Measurements from ENCODE around the gene IRF2BP2.

The IRF2BP2 gene

DNA sequence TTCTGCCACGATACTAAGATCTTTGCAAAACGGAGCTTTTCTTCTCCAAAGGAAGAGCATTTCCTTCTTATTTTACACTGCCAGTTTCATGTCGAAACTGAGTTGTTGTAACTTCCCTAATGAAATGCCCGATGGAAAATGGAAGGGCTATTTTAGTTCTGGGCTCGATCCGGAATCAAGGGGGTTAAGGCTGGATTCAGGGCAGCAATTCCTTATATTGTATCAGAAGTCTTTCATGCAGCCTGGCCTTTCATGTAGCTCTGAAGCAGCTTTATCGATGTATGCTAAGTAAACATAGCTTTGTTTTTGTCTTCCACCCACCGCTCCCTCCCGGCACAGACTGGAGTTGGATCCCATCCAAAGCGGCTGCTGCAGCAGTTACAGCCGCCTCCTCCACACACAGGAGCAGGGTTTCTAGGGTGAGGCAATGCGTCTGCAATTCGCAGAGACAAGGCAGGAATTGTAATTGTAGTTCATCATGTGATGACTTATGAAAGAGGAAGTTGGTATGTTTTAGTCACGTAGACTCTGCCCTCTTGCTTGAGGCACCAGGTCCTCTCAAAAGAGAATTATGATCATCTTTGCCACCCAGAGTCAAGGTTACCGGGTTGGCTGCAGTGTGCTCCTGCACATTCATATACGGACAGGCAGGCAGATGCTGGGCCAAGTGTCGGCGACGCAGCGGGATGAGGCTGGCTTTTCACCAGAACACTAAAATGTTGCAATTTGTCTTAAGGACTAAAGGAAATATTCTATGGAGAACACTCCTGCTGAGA lies 2.6 kb upstream of the IRF2BP2 start:
- DNase-seq = peak; percentile 95

DNA sequence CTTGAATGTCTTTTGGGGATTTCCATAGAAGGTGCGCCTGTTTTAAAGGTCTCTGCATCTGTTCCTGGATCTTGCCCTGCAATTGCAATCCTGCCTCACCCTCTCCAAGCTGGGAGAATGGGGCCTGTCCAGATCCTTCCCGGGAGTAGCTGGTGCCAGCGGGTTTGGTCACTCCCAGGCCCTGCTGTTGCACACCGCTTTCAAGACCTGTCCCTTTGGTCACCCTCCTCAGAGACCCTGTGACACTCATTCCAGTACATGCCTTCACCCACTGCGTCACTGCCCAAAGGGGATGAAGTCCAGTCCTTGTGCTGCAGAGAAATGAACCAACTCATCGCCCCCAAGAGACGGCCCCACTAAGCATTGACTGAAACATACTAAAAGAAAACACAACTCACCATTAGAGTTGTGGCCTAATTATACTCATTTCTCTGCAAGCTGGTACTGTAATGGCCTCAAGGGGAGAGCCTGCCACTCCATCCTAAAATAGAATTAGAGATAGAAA lies 1.9 kb upstream of the IRF2BP2 start:
- DNase-seq = no peak

DNA sequence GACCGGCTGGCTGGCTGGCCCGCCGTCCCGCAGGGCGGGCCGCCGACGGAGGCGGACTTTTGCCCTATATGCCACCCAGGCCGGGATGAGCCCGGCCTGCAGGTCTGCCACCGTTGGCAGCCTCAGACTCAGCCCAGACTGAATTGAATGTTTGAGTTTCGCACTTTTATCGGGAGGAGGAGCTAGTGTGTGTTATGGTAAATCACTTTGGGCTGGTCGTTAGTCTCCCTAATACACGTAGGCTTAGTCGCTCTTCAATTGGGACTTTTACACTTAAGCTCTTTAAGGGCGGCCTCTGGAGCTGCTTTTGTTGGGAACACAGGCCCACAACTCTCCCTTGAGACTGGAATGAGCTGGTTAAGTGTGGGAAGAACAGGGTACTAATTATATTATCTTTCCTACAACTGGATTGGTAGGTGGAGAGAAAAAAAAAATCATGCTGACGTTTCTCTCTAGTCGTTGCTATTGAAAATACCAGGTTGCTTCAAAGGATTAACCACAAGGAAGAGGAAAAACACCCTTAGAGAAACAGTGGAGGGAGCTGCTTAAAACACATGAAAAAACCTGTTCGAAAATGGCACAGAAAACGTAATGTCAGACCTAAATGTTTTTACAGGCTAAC lies 1.4 kb upstream of the IRF2BP2 start:
- DNase-seq = peak; percentile 77

DNA sequence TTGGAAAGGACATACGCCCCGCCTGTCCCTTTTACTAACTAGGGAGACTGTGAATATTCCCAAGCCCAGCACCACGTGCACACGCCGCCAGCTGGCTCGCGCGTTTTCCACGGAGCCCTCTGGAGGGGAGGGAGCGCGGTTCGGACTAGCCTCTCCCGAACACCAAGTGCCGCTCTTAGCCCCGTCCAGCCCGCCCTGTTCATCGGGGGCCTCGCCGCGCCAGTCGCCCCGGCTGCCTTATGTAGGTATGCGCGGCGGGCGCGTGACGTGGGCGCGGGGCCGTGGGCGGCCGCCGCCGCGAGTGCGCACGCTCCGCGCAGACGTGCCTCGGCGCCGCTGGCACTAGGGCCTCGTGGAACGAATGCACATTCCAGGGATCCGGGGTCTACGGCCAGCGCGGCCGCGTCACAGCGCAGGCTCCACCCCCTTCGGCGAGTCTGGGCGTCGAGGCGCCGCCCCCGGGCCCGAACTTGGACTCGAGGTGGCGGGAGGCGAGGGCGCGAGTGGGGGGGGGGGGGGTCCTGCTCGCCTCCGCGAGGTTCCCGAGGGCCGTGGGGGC lies 767 bp upstream of the IRF2BP2 start:
- peak; percentile 89 for DNase-seq

DNA sequence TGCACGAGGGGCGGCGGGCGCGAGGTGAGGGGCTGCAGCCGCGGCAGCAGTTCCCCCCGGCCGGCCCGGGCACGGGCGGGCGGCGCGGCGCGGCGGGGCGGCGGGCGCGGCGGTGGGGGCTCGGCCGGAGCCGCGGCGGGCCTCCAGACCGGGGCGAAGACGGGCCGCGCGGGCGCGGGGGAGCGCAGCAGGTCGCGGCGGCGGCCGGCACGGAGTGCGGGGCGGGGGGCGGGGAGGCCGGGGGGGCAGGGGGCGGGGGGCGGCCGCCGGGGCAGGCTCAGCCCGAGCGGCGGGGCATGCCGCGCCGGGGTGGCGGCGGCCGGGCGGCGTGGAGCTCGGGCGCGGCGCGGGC lies 311 bp downstream of the IRF2BP2 start:
- DNase-seq = no peak

DNA sequence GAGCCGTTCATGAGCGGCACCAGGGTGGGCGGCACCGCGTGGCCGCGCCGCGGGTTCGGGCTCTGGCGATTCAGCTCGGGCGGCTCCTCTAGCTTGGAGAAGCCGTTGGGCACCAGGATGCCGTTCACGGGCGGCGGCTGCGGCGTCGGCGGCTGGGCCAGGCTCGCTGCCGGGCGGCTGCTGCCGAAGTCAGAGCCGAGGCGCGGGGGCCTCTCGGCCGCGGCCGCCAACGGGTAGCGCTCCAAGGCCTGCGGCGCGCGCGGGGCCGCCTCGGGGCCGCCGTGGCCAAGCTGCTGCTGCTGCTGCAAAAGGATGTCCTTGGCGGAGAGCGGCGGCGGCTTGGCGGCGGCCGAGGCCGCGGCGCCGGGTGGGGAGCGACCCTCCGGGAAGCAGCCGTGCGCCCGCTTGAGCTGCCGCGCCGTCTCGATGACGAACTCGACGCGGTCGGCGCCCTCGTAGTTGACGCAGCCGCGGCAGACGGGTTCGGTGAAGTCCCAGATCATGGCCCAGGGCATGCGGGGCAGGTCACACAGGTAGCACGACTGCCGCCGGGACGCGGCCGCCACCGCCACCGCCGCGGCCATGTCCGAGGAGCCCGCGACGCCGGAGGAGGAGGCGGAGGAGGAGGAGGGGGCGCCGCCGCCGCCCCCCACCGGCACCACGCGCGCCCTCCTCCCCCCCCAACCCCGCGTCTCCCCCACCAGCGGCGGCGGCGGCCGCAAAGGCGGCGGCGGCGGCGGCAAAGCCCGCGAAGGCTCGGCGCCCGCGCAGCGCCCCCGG lies 877 bp downstream of the IRF2BP2 start:
- DNase-seq = no peak

DNA sequence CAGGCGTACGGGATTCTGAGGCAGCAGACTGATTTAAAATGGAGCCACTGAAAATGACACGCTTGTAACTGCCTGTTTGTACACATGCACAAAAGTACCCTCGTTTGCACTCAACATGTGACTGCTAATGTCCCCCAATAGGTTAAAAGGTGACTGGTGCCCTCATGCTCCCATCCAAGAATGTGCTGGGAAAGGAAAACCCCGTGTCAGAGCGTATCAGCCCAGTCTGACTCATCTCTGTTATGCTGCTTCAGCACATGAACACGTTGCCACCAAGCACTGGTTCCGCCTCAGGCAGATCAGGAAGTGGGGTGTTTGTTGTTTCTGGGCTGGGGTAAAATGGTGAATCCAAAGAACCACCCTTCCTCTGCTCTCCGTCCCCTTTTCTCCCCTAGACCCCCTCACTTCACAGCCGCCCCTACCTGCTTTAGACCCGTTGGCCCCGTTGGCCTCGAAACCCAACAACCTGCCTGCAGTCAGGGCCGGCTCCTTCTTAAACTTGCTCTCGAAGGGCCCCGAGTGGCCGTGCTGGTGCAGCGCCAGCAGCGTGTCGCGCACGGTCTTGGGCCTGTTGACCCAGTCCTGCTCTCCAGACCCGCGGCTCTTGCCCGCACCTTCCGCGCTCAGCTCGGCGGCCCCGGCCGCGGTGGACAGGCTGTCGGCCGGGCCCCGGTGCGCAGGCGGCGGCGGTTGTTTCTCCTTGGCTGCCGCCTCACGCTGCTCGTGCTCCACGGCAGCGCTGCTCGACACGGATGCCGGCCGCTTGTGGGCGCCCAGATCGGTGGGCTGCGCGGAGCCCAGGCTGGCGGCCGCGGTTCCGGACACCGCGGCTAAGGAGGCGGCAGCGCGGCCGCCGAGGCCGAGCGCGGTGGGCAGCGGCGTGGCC lies 1.7 kb downstream of the IRF2BP2 start:
- DNase-seq = no peak

DNA sequence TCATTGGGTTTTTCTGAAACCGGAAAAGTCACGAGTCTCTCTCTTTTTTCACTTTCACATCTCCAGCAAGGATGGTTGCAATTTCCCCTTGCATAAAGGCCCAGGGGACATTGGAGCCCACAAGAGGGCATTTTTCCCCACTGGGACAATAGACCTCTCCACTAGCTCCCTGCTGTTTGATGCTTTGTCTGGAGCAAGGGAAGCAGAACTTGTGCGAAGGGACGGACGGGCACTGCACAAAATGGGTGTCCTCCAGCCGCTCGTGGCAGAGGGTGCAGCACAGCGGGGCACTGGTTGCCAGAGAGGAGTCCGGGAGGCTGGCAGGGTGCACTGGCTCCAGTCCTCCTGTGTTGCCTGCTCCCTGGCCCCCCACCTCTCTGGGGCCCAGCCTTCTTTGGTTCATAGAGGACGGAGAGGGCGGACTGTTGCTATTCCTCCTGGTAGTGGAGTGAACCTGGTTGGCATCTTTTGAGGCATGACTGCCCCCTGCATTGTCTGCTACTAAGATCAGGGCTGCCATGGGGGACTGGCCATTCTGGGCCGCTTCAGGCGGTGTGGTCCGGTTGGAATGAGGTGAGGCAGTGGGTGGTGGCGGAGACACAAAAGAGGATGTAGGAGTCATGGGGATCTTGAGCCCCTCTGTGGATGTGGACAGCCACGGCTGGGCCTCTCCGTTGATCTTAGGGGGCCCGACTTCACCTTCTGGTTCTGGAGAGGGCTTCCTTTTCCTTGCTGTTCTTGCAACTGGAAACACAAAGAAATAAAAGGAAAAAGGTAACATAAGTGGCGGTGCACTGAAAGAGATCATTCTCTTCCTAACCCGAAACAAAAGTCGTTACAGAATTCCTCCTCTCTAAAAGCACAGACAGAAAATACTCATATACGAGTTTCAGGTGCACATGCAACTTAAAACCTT lies 2.6 kb downstream of the IRF2BP2 start:
- no peak for DNase-seq

DNA sequence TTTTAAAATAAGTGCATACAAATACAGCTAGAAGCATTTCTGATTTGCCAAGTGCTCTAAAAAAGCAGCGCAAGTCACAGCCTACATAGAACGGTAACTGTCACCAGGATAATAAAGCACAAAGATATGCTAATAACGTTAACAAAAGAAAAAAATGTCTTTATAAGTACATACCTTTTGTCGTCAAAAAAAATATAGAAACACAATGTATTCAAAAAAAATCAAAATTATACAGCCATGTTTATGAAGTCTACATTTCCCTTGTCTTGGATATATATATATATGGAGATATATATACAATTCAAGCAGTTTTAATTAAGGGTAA lies 3.2 kb downstream of the IRF2BP2 start:
- no peak for DNase-seq

DNA sequence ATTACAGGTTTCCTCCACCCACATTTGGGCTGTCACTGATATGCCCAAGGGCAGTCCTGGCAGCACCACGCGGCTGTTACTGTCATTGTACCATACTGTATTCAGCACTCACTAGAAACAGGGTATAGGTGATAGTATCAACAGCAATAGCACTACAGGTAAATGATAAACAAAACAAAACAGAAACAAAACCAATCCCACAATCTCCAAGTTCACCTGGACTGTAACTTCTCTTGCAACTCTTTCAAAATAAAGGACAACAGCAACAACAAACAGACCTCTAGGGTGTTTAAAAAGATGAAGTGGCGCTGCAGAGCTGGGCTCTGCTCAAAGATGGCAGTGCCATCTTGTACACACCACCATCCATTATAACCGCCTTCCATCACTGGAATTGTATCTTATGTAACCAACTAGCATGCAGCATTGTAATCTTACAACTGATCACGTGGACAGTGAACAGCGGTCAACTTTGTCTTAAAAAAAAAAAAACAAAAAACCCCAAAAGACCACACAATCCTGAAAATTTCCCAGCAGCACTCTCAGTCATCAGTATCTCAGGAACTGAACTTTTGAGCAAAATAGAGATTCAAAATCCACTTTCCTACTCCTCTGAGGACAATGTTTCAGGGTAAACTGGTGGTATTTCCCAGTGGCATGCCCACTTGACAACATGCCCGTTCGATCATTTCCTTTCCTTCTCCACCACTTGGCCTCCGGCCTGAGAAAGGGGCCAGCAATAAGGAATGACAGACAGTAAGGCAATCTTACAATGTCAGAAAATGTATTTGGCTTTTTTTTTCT lies 3.8 kb downstream of the IRF2BP2 start:
- no peak for DNase-seq

DNA sequence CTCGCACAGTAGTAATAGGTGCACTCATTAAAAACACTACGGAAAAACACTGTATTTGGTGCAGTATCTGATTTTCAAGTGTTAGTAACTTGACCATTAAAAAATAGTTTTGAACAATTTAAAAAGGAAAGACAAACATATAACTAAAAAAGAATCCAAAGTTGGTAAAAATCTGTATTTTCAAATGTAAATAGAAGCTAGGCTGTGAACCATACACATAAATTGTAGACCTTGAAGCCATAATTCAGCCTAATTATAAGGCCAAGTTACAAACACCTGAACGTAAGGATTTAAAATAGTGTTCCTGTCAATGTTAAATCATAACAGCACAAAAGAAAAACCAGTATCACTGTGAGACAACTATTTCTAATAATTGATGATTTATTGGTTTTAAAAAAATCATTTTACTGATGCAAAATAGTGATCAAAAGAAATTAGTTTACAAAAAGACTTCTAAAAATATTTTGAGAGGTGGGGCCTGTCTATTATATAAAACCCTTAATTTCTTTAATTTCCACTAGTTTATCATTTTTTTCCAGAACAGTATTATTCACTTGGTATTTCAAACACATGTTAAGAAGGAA lies 4.5 kb downstream of the IRF2BP2 start:
- DNase-seq = no peak

DNA sequence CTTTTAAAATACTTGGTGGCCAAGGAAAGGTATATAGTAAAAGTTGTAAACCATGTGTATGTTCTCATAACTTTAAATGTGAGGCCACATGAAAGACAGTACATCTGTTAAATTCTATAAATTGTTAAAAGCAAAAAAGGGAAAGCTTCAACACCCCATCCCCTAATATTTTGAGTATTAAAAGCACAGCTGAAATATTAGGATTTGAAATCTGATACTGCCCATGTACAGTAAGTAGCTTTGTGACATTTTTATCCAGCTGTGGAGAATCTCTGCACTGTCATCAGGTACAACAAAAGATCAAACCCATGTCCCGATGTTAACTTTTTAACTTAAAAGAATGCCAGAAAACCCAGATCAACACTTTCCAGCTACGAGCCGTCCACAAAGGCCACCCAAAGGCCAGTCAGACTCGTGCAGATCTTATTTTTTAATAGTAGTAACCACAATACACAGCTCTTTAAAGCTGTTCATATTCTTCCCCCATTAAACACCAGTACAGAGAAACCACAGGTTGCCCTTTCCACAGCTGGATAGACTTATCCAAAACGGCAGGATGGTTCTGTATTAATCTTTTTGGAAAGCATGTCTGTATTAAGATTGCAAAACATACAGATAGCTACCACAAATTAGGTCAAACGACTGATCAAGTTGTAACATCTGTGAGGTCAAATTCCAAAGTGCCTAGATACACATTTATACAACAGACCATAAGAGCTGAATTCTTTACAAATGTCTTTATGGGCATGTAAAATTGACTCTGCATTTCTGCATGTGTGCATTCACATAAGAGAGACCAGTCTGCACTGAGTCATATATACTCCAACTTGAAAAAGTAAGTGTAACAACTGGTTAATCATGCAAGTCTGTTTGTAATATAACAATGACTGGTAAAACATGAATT lies 5.2 kb downstream of the IRF2BP2 start:
- DNase-seq = no peak

DNA sequence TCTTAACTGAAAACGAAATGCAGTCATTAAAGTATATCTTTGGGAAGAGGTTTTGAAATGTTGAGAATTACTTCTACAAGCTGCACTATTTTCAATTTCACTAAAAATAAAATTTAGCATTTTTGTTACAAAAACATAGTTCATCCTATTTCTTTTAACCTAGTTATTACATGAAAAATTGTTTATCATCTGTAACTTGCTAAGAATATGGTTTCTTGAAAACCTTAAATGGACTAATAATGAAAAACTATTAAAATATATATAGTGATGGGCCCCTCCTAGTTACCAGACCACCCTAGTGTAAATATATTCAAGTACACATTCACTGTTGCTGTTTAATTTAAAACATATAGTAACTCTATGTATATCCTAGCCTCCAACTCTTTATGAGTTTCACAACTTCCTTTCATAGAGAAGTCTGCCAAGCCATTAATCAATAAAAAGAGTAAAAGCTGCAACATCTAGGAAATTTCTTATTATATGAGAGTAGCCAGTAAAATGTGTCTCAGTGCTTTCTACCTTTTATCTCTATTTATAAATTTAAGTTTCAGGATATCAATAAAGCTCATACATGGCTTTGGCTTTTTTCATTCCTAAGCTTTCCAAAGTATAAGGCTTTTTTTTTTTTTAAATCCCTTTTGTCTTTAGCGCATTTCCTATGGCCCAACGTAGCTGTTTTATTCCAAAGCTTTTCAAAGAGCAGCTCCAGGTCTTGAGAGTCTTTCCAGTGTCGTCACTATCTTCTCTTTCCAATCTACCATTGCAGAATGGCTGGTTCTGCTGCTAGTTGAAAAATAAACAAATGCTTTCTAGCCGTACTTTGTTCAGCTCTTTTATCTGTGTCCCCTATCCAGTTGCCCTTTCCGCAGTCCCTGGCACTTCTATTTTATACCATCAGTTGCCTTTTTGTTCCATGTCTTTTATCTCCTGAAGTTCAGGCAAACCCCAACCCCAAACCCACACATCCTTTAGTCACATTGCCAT lies 6.5 kb downstream of the IRF2BP2 start:
- no peak for DNase-seq

DNA sequence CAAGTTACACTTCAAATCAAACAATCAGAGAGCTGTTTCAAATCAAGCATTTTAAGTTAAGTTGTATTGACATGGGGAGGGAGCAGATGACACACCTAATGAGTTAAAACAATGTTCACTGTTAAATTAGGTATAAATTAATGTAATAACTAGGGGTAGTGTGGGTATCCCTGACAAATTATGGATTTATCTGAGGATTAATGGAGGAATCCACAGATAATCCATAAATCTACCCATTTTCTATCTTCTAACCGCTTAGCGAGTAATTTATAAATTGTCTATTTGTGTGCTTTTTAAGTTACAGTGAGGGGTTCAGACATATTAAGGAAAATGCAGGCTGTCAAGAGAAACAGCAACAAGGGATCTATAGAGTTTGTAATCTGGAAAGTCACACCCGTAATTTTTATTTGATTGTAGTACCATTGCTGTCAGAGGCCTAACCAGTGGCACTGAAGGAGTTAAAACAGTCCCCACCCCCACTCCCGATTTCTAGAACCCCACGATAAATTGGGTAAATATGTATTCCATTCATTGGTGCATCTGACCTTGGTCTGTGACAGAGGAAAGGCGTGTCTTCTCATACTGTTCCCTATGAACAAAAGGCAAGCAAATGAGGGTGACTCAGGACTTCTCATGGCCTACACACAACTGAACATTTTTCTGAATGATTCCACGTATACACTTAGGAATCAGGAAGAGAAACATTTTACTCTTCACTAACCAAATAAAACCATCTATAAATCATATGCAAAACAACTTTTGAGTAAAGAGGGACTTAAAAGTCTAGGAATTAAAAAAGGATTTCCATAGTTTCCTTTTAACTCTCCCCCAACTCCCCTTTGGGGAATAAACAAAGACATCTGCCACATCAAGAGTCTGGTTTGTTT lies 7.4 kb downstream of the IRF2BP2 start:
- peak; percentile 91 for DNase-seq

DNA sequence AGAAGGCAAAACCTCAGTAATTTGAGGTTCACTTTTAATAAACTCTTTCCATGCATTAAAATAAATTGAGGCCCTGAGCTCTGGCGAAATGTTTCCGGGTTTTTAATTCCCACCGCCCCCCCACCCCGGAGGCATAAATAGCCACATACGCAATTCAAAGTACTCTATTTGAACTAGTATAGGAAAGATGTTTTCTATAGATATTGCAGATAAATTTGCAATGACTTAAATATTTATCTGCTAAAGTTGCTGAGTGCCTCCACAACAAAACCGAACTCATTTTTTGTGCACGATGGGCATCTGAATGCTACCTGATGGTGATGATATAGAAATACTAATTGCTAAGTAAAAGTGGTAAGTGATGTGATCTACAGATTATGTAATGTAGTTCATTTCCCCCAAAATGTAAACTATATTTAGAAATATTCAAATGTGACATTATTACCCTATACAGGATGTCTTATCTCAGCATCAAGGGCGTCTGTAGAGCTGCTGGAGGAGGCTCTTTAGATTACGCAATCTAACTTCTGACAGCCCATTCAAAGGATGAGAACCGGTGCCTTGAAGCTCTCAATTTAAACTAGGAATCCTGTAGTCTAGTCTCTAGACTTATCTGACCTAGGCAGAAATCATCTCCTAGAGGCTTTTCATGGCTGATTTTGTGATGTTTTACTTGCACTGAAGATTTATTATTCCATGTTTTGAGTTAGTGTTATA lies 8.5 kb downstream of the IRF2BP2 start:
- no peak for DNase-seq
